ENCODE measurements around the gene GLYR1. TPM values are rescaled to one million over a fixed set of nuclear protein-coding genes. Genes with fewer than 3 reads are reported as not detected.

The GLYR1 gene
- total and polyA plus RNA-seq, 7 experiments from 2014 or later = 32.0 to 122 (median 107) TPM

DNA sequence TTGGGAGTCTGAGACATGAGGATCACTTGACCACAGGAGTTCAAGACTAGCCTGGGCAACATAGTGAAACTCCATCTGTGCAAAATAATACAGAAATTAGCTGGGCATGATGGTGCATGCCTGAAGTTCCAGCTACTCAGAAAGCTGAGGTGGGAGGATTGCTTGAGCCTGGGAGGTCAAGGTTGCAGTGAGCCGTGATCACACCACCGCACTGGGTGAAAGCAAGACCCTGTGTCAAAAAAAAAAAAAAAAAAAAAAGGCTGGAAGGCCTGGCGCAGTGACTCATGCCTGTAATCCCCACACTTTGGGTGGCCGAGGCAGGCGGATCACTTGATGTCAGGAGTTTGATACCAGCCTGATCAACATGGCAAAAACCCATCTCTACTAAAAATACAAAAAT is 8.3 kb upstream of the GLYR1 start:
- Mint-ChIP-seq H3K36me3 (peaks cover 13 to 36% (median 19%) of the 10 kb centered on the region in 5 donors), H3K4me1 (peaks cover 17 to 25% (median 20%) of the 10 kb centered on the region in 7 donors), H3K27ac (no peak overlapping the region), H3K4me3 (no peak overlapping the region), H3K27me3 (no peaks in the 10 kb centered on the region), H3K9me3 (peaks cover 0 to 3% (median 0%) of the 10 kb centered on the region in 11 donors)
- ATAC-seq (no peak), DNase-seq (no peak)
- Histone ChIP-seq H3K9me3 (ENCODE audit: control insufficient read depth in 2 of 3, low read length in 3 of 3) (no peaks in the 10 kb centered on the region), H3K36me3 (ENCODE audit: control insufficient read depth in 2 of 3, insufficient read depth in 3 of 3, low read length in 3 of 3) (peaks cover 20 to 67% (median 22%) of the 10 kb centered on the region in 3 experiments), H3K27me3 (ENCODE audit: control insufficient read depth in 2 of 2, insufficient read depth in 2 of 2, low read length in 2 of 2) (no peaks in the 10 kb centered on the region), H3K4me3 (ENCODE audit: low read length) (no peak overlapping the region), H3K4me1 (ENCODE audit: control insufficient read depth in 2 of 2, insufficient read depth in 2 of 2, low read length in 2 of 2) (peaks cover 5 to 7% of the 10 kb centered on the region in 2 donors), H3K27ac (ENCODE audit: low read depth, low read length) (no peak overlapping the region)
- CTCF ChIA-PET = no interaction called here
- POLR2A ChIA-PET = no interaction called here
- intact Hi-C loops (cut with micrococcal nuclease) = no loop called here

DNA sequence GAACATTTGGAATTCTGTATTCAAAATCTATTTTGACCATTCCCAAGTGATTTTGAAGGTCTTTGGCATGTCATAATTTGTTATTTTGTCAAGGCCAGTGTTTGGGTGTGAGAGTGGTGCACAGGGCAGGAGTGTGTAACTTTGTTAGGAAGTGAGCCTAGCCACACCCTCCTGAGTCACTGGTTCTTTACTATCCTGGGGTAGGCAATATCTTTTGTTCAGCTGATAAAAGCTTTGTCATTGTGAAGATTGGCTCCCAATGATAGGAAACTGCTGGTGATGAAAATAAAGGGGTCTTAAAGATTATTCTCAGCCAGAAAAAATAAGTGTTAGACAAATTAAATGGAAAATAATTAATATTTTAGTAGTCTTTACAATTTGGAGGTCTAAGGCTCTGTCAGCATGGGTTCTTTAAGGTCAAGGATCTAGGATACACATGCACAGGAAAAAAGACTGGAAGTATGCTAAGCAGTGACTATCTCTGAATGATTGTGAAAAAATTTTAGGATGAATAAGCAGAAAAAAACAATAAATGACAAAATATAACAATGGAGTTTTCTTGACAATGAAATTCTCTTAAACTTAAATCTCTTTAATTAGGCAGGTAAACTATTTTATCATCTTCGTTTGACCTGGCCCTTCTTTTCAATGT is 5.3 kb upstream of the GLYR1 start:
- peaks cover 0 to 2% (median 0%) of the 10 kb centered on the region in 11 donors for H3K9me3 Mint-ChIP-seq

GRCh38 chr16:4850211-4850610 is 3.1 kb upstream of the GLYR1 start:
- peaks cover 30 to 33% of the 10 kb centered on the region in 2 donors for H3K4me1 ChIP-seq (ENCODE audit: control insufficient read depth in 2 of 2, insufficient read depth in 2 of 2, low read length in 2 of 2)
- H3K36me3 Mint-ChIP-seq = peaks cover 0 to 16% (median 5%) of the 10 kb centered on the region in 5 donors
- peaks cover 0 to 2% (median 0%) of the 10 kb centered on the region in 11 donors for H3K9me3 Mint-ChIP-seq

More for the DNA sequence above, 5.3 kb upstream of the GLYR1 start:
- H3K27ac Mint-ChIP-seq = peak overlapping the region in 1 of 9 donors; percentile 9
- H3K27ac ChIP-seq (ENCODE audit: low read depth, low read length) = no peak overlapping the region
- CTCF ChIA-PET = no interaction called here
- peaks cover 0 to 9% (median 5%) of the 10 kb centered on the region in 5 donors for H3K36me3 Mint-ChIP-seq
- peaks cover 20 to 21% of the 10 kb centered on the region in 2 donors for H3K4me1 ChIP-seq (ENCODE audit: control insufficient read depth in 2 of 2, insufficient read depth in 2 of 2, low read length in 2 of 2)
- peaks cover 37 to 49% (median 41%) of the 10 kb centered on the region in 7 donors for H3K4me1 Mint-ChIP-seq
- no peak overlapping the region for H3K4me3 Mint-ChIP-seq
- no peaks in the 10 kb centered on the region for H3K9me3 ChIP-seq (ENCODE audit: control insufficient read depth in 2 of 3, low read length in 3 of 3)
- DNase-seq (no peak), ATAC-seq (no peak)
- POLR2A ChIA-PET = no interaction called here
- no peaks in the 10 kb centered on the region for H3K27me3 Mint-ChIP-seq
- intact Hi-C loops (cut with micrococcal nuclease) = no loop called here
- peaks cover 0 to 37% (median 1%) of the 10 kb centered on the region in 3 experiments for H3K36me3 ChIP-seq (ENCODE audit: control insufficient read depth in 2 of 3, insufficient read depth in 3 of 3, low read length in 3 of 3)
- H3K27me3 ChIP-seq (ENCODE audit: control insufficient read depth in 2 of 2, insufficient read depth in 2 of 2, low read length in 2 of 2) = no peaks in the 10 kb centered on the region
- H3K4me3 ChIP-seq (ENCODE audit: low read length) = no peak overlapping the region

DNA sequence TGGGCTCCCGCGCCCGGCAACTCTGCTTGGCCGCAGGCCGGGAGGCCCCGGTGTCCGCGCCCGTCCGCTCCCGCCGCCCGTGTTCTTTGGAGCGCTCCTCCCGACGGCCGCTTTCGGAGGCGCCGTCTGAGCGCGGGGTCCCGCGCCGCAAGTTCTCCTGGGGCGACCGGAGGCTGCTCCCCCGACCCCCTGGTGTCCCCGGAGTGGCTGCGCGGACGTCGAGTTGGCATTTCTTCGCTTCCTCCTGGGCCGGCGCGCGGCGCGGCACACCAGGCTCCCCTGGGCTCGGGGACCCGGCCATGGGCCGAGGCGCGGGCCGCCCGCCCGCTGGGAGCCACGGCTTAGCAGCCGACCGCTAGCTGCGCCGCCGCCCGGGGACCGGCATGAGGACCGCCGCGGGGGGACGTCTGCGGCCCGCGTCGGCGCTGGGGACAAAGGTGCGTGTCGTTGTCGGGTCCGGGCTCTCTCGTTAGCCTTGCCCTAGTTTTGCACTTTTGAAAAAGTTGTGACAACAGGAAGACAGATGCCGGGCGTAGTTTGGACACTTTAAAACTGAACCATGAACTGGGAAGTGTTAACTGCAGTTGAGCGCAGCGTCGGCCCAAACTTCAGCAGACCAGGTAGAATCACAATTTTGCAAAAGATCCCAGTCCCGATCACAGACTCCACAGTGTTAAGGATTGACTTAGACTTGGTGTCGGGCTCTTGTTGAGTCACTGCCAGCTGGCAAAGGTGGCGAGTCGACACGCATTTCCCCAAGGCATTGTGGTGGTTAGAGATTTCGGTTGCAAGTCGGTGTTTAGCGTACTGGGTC is 893 bp upstream of the GLYR1 start:
- peak overlapping the region; percentile 99 for H3K27ac ChIP-seq (ENCODE audit: low read depth, low read length)
- Mint-ChIP-seq H3K9me3 (peaks cover 0 to 2% (median 0%) of the 10 kb centered on the region in 11 donors), H3K4me1 (peaks cover 54 to 68% (median 58%) of the 10 kb centered on the region in 7 donors), H3K4me3 (peak overlapping the region; percentile 86 to 96 (median 90)), H3K27ac (peak overlapping the region; percentile 56 to 89 (median 71)), H3K36me3 (peaks cover 0 to 19% (median 0%) of the 10 kb centered on the region in 5 donors), H3K27me3 (no peaks in the 10 kb centered on the region)
- DNase-seq (peak in 6 of 9 donors; percentile 18 to 35 (median 27)), ATAC-seq (peak; percentile 14)
- H3K36me3 ChIP-seq (ENCODE audit: control insufficient read depth in 2 of 3, insufficient read depth in 3 of 3, low read length in 3 of 3) = peaks cover 8 to 27% (median 13%) of the 10 kb centered on the region in 3 experiments
- peak overlapping the region; percentile 46 for H3K4me3 ChIP-seq (ENCODE audit: low read length)
- ChIA-PET POLR2A (interaction anchor here (0.6 to 2.8 kb wide), 4 partner anchors 9 to 113 kb away, joined by 3 to 24 read pairs (median 8); partner anchors contain the start of genes ANKS3, DNAAF8 and ROGDI), CTCF (interaction anchor here (0.7 kb wide), 1 partner anchor 358 kb away, joined by 3 read pairs; no protein-coding TSS in a partner anchor)
- no peaks in the 10 kb centered on the region for H3K9me3 ChIP-seq (ENCODE audit: control insufficient read depth in 2 of 3, low read length in 3 of 3)
- H3K27me3 ChIP-seq (ENCODE audit: control insufficient read depth in 2 of 2, insufficient read depth in 2 of 2, low read length in 2 of 2) = no peaks in the 10 kb centered on the region
- H3K4me1 ChIP-seq (ENCODE audit: control insufficient read depth in 2 of 2, insufficient read depth in 2 of 2, low read length in 2 of 2) = peaks cover 30 to 38% of the 10 kb centered on the region in 2 donors
- intact Hi-C loops (cut with micrococcal nuclease) = loop anchor here (1.0 to 5.0 kb wide), 16 partner anchors 46 to 421 kb away; partner anchors contain the start of genes ANKS3 (in 2 of the 2), DNAAF8 (in 2 of the 2), EEF2KMT (in 2 of the 2) and MGRN1 (in 2 of the 2)

More at GRCh38 chr16:4850211-4850610, 3.1 kb upstream of the GLYR1 start:
- H3K27ac Mint-ChIP-seq = peak overlapping the region in 4 of 9 donors; percentile 5 to 64 (median 52)
- POLR2A ChIA-PET = interaction anchor here (1.0 kb wide), 1 partner anchor 13 kb away, joined by 3 read pairs; no protein-coding TSS in a partner anchor
- CTCF ChIA-PET = interaction anchor here (0.6 kb wide), 1 partner anchor 883 kb away, joined by 3 read pairs; no protein-coding TSS in a partner anchor
- Histone ChIP-seq H3K9me3 (ENCODE audit: control insufficient read depth in 2 of 3, low read length in 3 of 3) (no peaks in the 10 kb centered on the region), H3K27me3 (ENCODE audit: control insufficient read depth in 2 of 2, insufficient read depth in 2 of 2, low read length in 2 of 2) (no peaks in the 10 kb centered on the region), H3K4me3 (ENCODE audit: low read length) (no peak overlapping the region), H3K36me3 (ENCODE audit: control insufficient read depth in 2 of 3, insufficient read depth in 3 of 3, low read length in 3 of 3) (peaks cover 0 to 31% (median 4%) of the 10 kb centered on the region in 3 experiments), H3K27ac (ENCODE audit: low read depth, low read length) (no peak overlapping the region)
- peaks cover 48 to 56% (median 53%) of the 10 kb centered on the region in 7 donors for H3K4me1 Mint-ChIP-seq
- intact Hi-C loops (cut with micrococcal nuclease) = no loop called here
- no peaks in the 10 kb centered on the region for H3K27me3 Mint-ChIP-seq
- ATAC-seq (no peak), DNase-seq (no peak)
- H3K4me3 Mint-ChIP-seq = peak overlapping the region; percentile 21 to 96 (median 55)

- H3K27me3 ChIP-seq (ENCODE audit: control insufficient read depth in 2 of 2, insufficient read depth in 2 of 2, low read length in 2 of 2) = no peaks in the 10 kb centered on the region
- H3K4me1 Mint-ChIP-seq = peaks cover 46 to 60% (median 53%) of the 10 kb centered on the region in 7 donors
- POLR2A ChIA-PET = interaction anchor here (0.9 to 2.8 kb wide), 5 partner anchors 29 to 312 kb away, joined by 3 to 24 read pairs (median 6); partner anchors contain the start of genes ANKS3, DNAAF8 and ROGDI
- intact Hi-C loops (cut with micrococcal nuclease) = loop anchor here (2.0 to 5.0 kb wide), 4 partner anchors 222 to 419 kb away; partner anchors contain the start of genes ALG1 (in 1 of the 2), DNAJA3 (in 1 of the 2), EEF2KMT (in 1 of the 2) and MGRN1 (in 1 of the 2)
- H3K27ac ChIP-seq (ENCODE audit: low read depth, low read length) = peak overlapping the region; percentile 99
- peaks cover 0 to 2% (median 0%) of the 10 kb centered on the region in 11 donors for H3K9me3 Mint-ChIP-seq
- H3K9me3 ChIP-seq (ENCODE audit: control insufficient read depth in 2 of 3, low read length in 3 of 3) = no peaks in the 10 kb centered on the region
- CTCF ChIA-PET = interaction anchor here (1.3 kb wide), 1 partner anchor 112 kb away, joined by 3 read pairs; the partner anchor contains the start of genes ANKS3 and DNAAF8
- H3K4me1 ChIP-seq (ENCODE audit: control insufficient read depth in 2 of 2, insufficient read depth in 2 of 2, low read length in 2 of 2) = peaks cover 30 to 37% of the 10 kb centered on the region in 2 donors
- peak overlapping the region; percentile 74 to 94 (median 90) for H3K27ac Mint-ChIP-seq
- H3K36me3 ChIP-seq (ENCODE audit: control insufficient read depth in 2 of 3, insufficient read depth in 3 of 3, low read length in 3 of 3) = peaks cover 11 to 33% (median 17%) of the 10 kb centered on the region in 3 experiments
- peak overlapping the region; percentile 84 for H3K4me3 ChIP-seq (ENCODE audit: low read length)
- ATAC-seq (no peak), DNase-seq (peak in 6 of 9 donors; percentile 7 to 25 (median 20))
- H3K36me3 Mint-ChIP-seq = peaks cover 0 to 24% (median 0%) of the 10 kb centered on the region in 5 donors
- no peaks in the 10 kb centered on the region for H3K27me3 Mint-ChIP-seq
- peak overlapping the region; percentile 82 to 96 (median 88) for H3K4me3 Mint-ChIP-seq
These were observed 586 bp downstream of the GLYR1 start for GRCh38 chr16:4846503-4846900.

GRCh38 chr16:4840984-4841383 is 6.1 kb downstream of the GLYR1 start:
- ChIA-PET CTCF (no interaction called here), POLR2A (no interaction called here)
- intact Hi-C loops (cut with micrococcal nuclease) = no loop called here
- no peaks in the 10 kb centered on the region for H3K9me3 Mint-ChIP-seq
- no peaks in the 10 kb centered on the region for H3K27me3 Mint-ChIP-seq
- no peak for ATAC-seq
- peak overlapping the region in 3 of 9 donors; percentile 34 to 66 (median 52) for H3K27ac Mint-ChIP-seq
- peaks cover 15 to 34% (median 23%) of the 10 kb centered on the region in 7 donors for H3K4me1 Mint-ChIP-seq
- H3K4me1 ChIP-seq (ENCODE audit: control insufficient read depth in 2 of 2, insufficient read depth in 2 of 2, low read length in 2 of 2) = peaks cover 6 to 12% of the 10 kb centered on the region in 2 donors
- peaks cover 11 to 35% (median 20%) of the 10 kb centered on the region in 5 donors for H3K36me3 Mint-ChIP-seq
- DNase-seq = no peak
- H3K36me3 ChIP-seq (ENCODE audit: control insufficient read depth in 2 of 3, insufficient read depth in 3 of 3, low read length in 3 of 3) = peaks cover 14 to 64% (median 30%) of the 10 kb centered on the region in 3 experiments
- no peak overlapping the region for H3K4me3 ChIP-seq (ENCODE audit: low read length)
- no peak overlapping the region for H3K27ac ChIP-seq (ENCODE audit: low read depth, low read length)
- H3K4me3 Mint-ChIP-seq = no peak overlapping the region
- no peaks in the 10 kb centered on the region for H3K27me3 ChIP-seq (ENCODE audit: control insufficient read depth in 2 of 2, insufficient read depth in 2 of 2, low read length in 2 of 2)
- H3K9me3 ChIP-seq (ENCODE audit: control insufficient read depth in 2 of 3, low read length in 3 of 3) = no peaks in the 10 kb centered on the region

All from naive thymus-derived CD4-positive, alpha-beta T cell (primary cell).